GM18502 (cell line): ENCODE data around the gene UGDH.
A peak's percentile ranks its signal among the peaks of the same experiment; 100 is the strongest.
"Not testable (repeated sequence)": the region's sequence is repeated elsewhere in the genome, so short reads cannot be mapped to it uniquely, and the experiment has no call there.

ENCODE experiments used
- ATAC-seq: cut with Tn5 transposase; IDR thresholded peaks from one replicate; pipeline ENCODE4 v1.9.1; 2021; ENCODE audit warnings: mild to moderate bottlenecking; ENCODE audit not compliant: unreplicated experiment, poor library complexity

The UGDH gene

GRCh38 chr4:39530682-39531081, 3.4 kb upstream of the UGDH start:
- no peak for ATAC-seq

GRCh38 chr4:39529534-39529933, 2.3 kb upstream of the UGDH start:
- no peak for ATAC-seq

GRCh38 chr4:39528061-39528465, 824 bp upstream of the UGDH start:
- no peak for ATAC-seq

- peak; percentile 33 for ATAC-seq
Observed at GRCh38 chr4:39526765-39527295, 409 bp downstream of the UGDH start.

GRCh38 chr4:39525822-39526690, 1.2 kb downstream of the UGDH start:
- no peak for ATAC-seq

GRCh38 chr4:39524161-39524957, 2.9 kb downstream of the UGDH start:
- no peak for ATAC-seq

- ATAC-seq = no peak
Observed at GRCh38 chr4:39522068-39522467, 5.2 kb downstream of the UGDH start.

GRCh38 chr4:39521253-39521919, 5.9 kb downstream of the UGDH start:
- ATAC-seq = no peak

- ATAC-seq = no peak
Observed at GRCh38 chr4:39518484-39518883, 8.8 kb downstream of the UGDH start.

GRCh38 chr4:39516407-39516966, 10.8 kb downstream of the UGDH start:
- no peak for ATAC-seq

- not testable (repeated sequence) for ATAC-seq
Observed at GRCh38 chr4:39515669-39516401, 11.4 kb downstream of the UGDH start.

- ATAC-seq = no peak
Observed at GRCh38 chr4:39514888-39515401, 12.3 kb downstream of the UGDH start.

GRCh38 chr4:39514266-39514665, 13.0 kb downstream of the UGDH start:
- not testable (repeated sequence) for ATAC-seq

- ATAC-seq = no peak
Observed at GRCh38 chr4:39510348-39510929, 16.8 kb downstream of the UGDH start.

GRCh38 chr4:39505581-39505980, 21.7 kb downstream of the UGDH start:
- no peak for ATAC-seq

GRCh38 chr4:39504538-39504937, 22.7 kb downstream of the UGDH start:
- no peak for ATAC-seq

GRCh38 chr4:39502664-39503035, 24.6 kb downstream of the UGDH start:
- ATAC-seq = not testable (repeated sequence)

GRCh38 chr4:39502019-39502663, 25.1 kb downstream of the UGDH start:
- ATAC-seq = no peak

- ATAC-seq = no peak
Observed at GRCh38 chr4:39498727-39499020, 28.6 kb downstream of the UGDH start.
